Hematopoietic multipotent progenitor cell (in vitro differentiated cells): Measurements from ENCODE around the gene OR2H1. TPM values are rescaled to one million over a fixed set of nuclear protein-coding genes. Genes with fewer than 3 reads are reported as not detected.

Experiments used
- DNase-seq, 3 donors: peaks; one replicate each; pipeline ENCODE4 v3.0.0-alpha.2; 2011 to 2015; ENCODE audit warnings: low read depth in 2 of 3, low spot score in 2 of 3
- total RNA-seq: library from RNA; depleted of rRNA; stranded (reverse); fragments of >200 nt; gene quantifications from one replicate; pipeline ENCODE4 v1.2.3, GENCODE V29; 2012

Gene OR2H1
- total RNA-seq, 1 donor = not detected

- DNase-seq = no peak
Measured at GRCh38 chr6:29507319-29507718, 50.4 kb downstream of the OR2H1 start.

GRCh38 chr6:29509239-29509638, 52.3 kb downstream of the OR2H1 start:
- no peak for DNase-seq

- DNase-seq = no peak
Measured at GRCh38 chr6:29509711-29510110, 52.8 kb downstream of the OR2H1 start.

GRCh38 chr6:29510202-29510601, 53.2 kb downstream of the OR2H1 start:
- peak in 2 of 3 donors; percentile 15 to 35 for DNase-seq

GRCh38 chr6:29510746-29511300, 53.9 kb downstream of the OR2H1 start:
- no peak for DNase-seq

Other genes with a start within 250 kb of the OR2H1 start
- not detected for gene OR14J1, start 155.5 kb upstream of the OR2H1 start, total RNA-seq
- not detected for gene OR5V1, start 88.3 kb upstream of the OR2H1 start, total RNA-seq
- not detected for gene OR12D3, start 81.9 kb upstream of the OR2H1 start, total RNA-seq
- not detected for gene OR12D2, start 61.5 kb upstream of the OR2H1 start, total RNA-seq
- gene OR12D1, start 42.2 kb upstream of the OR2H1 start, total RNA-seq = not detected
- under 0.01 TPM for gene OR10C1, start 17.8 kb upstream of the OR2H1 start, total RNA-seq
- gene OR11A1, start 84 bp upstream of the OR2H1 start, total RNA-seq = not detected
- not detected for gene MAS1L, start 30.8 kb downstream of the OR2H1 start, total RNA-seq
- not detected for gene UBD, start 102.6 kb downstream of the OR2H1 start, total RNA-seq
- under 0.01 TPM for gene OR2H2, start 128.0 kb downstream of the OR2H1 start, total RNA-seq
- 19.1 TPM for gene GABBR1, start 176.0 kb downstream of the OR2H1 start, total RNA-seq
- not detected for gene MOG, start 199.9 kb downstream of the OR2H1 start, total RNA-seq
- gene ZFP57, start 224.0 kb downstream of the OR2H1 start, total RNA-seq = 1.9 TPM